IPS-18a (cell line): Measurements from ENCODE around the gene ECE1.

Experiments
- H3K27ac ChIP-seq: one replicate; pipeline ENCODE4 v1.5.1; 2013; ENCODE audit warnings: low read length
- H3K27me3 ChIP-seq: one replicate; pipeline ENCODE4 v1.6.1; 2013; ENCODE audit warnings: mild to moderate bottlenecking, low read length; ENCODE audit not compliant: control insufficient read depth, insufficient read depth
- H3K36me3 ChIP-seq: one replicate; pipeline ENCODE4 v1.6.1; 2013; ENCODE audit warnings: low read depth, low read length; ENCODE audit not compliant: control insufficient read depth
- H3K4me1 ChIP-seq: one replicate; pipeline ENCODE4 v1.6.1; 2013; ENCODE audit warnings: low read depth, low read length; ENCODE audit not compliant: control insufficient read depth
- H3K4me3 ChIP-seq: one replicate; pipeline ENCODE4 v1.5.1; 2013; ENCODE audit warnings: low read length
- H3K9ac ChIP-seq: one replicate; pipeline ENCODE4 v1.6.1; 2013; ENCODE audit warnings: mild to moderate bottlenecking, low read length, moderate library complexity
- H3K9me3 ChIP-seq: one replicate; pipeline ENCODE4 v1.6.1; 2013; ENCODE audit warnings: low read depth, low read length; ENCODE audit not compliant: control insufficient read depth

The ECE1 gene

DNA sequence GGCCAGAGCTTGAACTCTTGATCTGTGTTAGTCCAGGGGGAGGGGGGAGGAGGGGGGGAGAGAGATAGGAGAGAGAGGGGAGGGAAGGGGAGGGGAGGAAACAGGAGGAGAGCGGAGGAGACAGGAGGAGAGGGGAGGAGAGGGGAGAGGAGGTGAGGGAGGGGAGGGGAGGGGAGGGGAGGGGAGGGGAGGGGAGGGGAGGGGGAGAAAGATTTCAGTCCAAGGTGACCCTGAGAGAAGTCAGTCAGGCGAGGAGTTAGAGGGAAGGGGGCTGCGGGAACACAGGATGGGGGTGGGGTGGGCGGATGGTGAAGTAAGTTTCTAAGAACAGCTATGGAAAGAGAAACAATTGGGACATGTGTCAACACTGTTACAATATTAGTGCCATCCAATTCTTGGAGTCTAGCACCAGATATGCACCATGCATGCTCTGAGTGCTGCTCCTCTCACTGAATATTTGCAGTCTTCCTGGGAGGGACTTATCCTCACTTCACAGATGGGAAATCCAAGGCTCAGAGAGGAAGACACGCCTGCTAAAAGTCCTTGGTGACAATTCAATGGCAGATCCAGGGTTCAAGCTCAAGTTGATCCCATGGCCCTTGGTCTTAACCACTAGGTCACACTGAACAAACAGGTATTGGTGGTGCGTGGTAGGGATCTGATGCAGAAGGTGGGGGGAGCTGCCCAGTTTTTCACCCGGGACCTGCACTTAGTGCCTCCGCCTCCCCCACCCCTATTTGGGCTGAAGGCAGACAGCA, 42.5 kb upstream of the ECE1 start:
- Histone ChIP-seq H3K27me3 (no peaks in the 10 kb centered on the region), H3K9ac (no peak overlapping the region), H3K4me3 (no peak overlapping the region), H3K4me1 (peaks cover 27% of the 10 kb centered on the region), H3K9me3 (no peaks in the 10 kb centered on the region), H3K27ac (no peak overlapping the region), H3K36me3 (no peaks in the 10 kb centered on the region)

DNA sequence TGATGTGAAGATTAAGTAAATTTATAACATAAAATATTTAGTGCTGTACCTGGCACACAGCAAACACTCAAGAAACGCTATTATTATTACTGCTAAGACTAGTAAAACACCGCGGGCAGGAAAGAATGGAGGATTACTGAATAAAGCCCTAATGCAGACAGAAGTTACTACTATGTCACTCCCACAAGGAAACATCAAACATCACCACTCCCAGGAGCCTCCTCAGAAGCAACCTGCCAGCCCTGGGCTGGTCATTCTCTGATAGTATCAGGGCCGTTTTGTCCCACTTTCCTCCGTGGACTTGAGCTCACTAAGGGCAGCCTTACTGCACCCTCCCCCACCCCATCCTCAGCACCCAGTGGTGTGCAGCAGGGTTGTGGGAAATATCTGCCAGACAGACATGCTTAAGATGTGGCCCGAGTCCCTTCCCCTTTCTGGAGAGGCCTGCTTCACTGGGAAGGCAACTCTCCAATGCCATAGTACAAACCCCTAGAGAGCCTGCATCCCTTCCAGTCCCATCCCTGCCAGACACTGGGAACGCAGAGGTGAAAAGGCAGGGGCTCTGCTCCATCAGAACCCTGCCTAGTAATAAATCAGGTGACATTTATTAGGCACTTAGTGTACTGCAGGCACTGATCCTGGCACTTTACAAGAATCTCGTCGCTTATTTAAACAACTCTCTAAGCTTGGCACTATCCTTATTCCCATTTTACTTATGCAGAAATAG, 41.7 kb upstream of the ECE1 start:
- Histone ChIP-seq H3K9ac (no peak overlapping the region), H3K27ac (no peak overlapping the region), H3K27me3 (no peaks in the 10 kb centered on the region), H3K4me1 (peaks cover 32% of the 10 kb centered on the region), H3K36me3 (no peaks in the 10 kb centered on the region), H3K4me3 (no peak overlapping the region), H3K9me3 (no peaks in the 10 kb centered on the region)

DNA sequence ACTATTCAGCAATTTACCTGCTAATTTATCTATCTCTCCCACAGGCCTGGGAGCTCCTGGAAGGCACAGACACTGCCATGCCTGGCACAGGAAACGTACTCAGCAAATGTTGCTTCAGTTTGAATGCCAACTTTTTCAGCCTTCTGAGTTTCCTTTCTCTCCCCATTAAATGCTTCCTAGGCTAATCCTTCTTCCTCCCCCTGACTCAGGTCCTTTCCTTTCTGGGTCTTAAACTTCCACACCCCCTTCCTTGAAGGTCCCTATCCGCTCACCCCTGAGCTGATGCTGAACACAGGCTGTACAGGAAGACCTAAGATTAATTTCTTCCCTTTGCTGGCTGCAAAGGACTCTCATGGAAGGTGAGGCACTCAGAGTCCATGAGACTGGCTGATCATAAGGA, 40.3 kb upstream of the ECE1 start:
- Histone ChIP-seq H3K9ac (no peak overlapping the region), H3K36me3 (no peaks in the 10 kb centered on the region), H3K27me3 (no peaks in the 10 kb centered on the region), H3K9me3 (no peaks in the 10 kb centered on the region), H3K4me3 (no peak overlapping the region), H3K27ac (no peak overlapping the region), H3K4me1 (peaks cover 46% of the 10 kb centered on the region)

DNA sequence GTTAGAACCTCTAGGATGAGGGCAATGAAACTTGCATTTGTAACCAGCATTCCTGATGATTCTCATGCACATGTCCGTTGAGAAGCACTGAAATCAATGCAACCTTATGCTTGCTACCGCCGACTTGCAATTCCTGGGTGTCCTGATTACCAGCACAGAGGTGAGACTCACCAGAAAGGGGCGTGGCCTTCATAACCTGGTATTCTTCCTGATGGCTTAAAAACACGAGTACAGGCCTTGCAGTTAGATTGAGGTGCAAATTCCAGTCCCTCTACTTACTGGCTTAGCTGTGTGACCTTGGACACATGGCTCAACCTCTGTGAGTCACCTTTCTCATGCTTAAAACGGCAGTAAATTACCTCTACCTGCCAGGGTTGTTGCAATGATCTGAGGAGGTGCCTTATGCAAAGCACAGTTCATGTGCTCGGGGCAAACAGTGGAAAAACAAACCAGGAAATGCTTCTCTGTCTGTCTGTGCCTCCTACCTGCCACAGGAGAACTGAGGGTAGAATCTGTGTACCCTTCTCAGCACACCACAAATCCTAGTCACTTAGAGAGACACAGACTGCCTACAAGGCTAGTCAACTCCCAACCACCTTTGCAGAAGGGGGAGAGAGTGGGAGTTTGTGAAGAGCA, 39.1 kb upstream of the ECE1 start:
- no peak overlapping the region for H3K27ac ChIP-seq
- H3K9me3 ChIP-seq: no peaks in the 10 kb centered on the region
- H3K27me3 ChIP-seq: no peaks in the 10 kb centered on the region
- peaks cover 55% of the 10 kb centered on the region for H3K4me1 ChIP-seq
- no peaks in the 10 kb centered on the region for H3K36me3 ChIP-seq
- H3K9ac ChIP-seq: no peak overlapping the region
- no peak overlapping the region for H3K4me3 ChIP-seq

DNA sequence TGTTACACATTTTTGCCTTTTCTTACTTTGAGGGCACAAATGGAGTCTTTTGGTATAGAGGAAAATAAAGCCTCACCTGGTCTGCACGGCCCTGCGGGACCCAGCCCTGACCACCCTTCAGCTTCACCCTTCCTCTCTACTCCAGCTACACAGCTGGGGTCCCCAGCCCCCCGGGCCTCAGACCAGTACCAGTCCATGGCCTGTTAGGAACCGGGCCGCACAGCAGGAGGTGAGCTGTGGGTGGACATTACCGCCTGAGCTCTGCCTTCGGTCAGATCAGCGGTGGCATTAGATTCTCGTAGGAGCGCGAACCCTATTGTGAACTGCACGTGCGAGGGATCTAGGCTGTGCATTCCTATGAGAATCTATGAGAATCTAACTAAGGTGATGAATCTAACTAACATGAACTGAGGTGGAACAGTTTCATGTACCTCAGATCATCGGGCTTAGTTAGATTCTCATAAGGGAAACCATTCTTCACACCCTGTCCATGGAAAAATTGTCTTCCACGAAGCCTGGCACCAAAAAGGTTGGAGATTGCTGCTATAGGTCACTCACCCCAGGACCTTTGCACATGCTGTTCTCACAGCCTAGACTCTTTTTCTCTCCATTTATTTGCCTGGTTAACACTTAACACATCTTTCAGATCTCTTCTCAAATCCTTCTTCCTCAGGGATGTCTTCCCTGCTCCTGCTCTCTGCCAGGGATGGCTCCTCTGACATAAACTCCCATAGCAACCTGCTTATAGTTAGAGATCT, 37.5 kb upstream of the ECE1 start:
- Histone ChIP-seq H3K9ac (no peak overlapping the region), H3K27me3 (no peaks in the 10 kb centered on the region), H3K27ac (no peak overlapping the region), H3K9me3 (no peaks in the 10 kb centered on the region), H3K36me3 (no peaks in the 10 kb centered on the region), H3K4me3 (no peak overlapping the region), H3K4me1 (peaks cover 64% of the 10 kb centered on the region)

DNA sequence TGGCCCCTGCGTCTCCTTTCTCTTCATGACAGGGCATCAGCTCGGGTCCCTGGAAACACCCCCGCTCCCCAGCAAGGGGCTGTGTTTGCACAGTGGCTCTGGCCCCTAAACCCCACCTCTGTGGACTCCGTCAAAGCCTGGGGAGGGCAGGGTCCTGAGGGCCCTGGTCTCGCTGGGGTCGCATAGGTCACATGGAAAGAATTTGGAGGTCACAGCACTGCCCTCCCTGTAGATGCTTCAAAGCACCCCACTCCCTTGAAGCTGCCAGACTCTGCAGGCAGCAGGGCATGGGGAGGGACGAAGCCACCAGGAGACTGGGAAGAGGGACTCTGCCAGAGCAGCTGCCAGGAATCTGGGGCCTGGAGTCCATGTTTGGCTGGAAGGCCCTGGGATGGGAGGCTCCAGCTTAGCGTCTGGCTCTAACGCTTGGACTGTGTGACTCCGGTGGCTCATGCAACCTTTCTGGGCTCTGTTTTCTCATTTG, 36.6 kb upstream of the ECE1 start:
- no peaks in the 10 kb centered on the region for H3K27me3 ChIP-seq
- H3K4me3 ChIP-seq: no peak overlapping the region
- H3K4me1 ChIP-seq: peaks cover 67% of the 10 kb centered on the region
- no peaks in the 10 kb centered on the region for H3K36me3 ChIP-seq
- H3K9me3 ChIP-seq: no peaks in the 10 kb centered on the region
- H3K27ac ChIP-seq: no peak overlapping the region
- H3K9ac ChIP-seq: no peak overlapping the region

DNA sequence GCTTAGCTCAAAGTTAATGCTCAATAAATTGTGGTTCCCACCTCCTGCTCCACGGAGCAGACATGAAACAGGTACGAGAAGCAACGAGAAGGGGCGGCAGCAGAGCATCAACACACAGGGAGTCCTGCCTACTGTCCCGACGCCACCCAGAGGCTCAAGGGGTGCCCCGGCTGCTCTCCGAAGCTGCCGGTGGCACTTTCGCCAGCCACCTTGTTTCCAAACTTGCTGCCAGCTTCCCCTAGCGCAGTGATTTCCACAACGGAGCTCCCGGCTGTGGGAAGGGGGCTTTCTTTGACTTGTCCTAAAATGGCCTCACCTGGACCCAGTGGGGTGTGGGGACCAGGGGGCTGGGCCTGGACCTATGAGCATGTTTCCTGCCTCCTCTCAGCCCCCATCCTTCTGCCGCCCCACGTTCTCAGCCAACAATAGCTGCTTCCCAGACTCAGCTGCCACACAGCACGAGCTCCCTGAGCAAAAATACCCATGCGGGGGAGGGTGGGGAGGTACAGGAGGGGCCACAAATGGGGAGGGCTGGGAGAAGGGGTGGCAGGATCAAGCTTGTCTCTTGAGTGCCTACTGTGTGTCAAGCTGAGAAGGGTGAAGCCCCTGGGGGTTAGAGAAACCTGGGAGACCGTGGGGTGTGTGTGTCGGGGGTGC, 35.6 kb upstream of the ECE1 start:
- H3K36me3 ChIP-seq: no peaks in the 10 kb centered on the region
- no peak overlapping the region for H3K27ac ChIP-seq
- no peak overlapping the region for H3K4me3 ChIP-seq
- no peaks in the 10 kb centered on the region for H3K9me3 ChIP-seq
- no peaks in the 10 kb centered on the region for H3K27me3 ChIP-seq
- H3K4me1 ChIP-seq: peaks cover 70% of the 10 kb centered on the region
- no peak overlapping the region for H3K9ac ChIP-seq

DNA sequence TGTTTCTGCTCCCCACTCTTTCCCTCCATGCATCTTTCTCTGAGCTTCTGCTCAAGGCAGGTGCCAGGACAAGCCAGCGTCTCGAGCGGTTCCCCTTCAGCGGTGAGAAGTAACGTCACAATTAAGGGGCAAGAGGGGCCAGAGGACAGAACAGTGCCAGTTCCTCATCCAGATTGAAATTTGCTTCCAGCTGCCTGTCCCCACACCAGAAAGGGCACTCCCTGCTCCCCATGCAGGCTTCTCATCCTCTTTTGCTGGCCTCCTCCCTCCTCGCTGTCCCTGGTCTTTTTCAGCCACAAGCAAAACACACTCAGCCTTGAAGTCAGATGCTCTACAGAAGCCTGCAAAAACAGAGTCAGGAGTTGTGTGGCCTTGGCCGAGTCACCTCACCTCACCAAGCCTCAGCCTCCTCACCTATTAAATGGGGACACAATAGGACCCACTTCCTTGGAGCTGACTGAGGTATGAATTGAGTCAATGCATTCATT, 35.0 kb upstream of the ECE1 start:
- Histone ChIP-seq H3K4me1 (peaks cover 75% of the 10 kb centered on the region), H3K9ac (no peak overlapping the region), H3K4me3 (no peak overlapping the region)

DNA sequence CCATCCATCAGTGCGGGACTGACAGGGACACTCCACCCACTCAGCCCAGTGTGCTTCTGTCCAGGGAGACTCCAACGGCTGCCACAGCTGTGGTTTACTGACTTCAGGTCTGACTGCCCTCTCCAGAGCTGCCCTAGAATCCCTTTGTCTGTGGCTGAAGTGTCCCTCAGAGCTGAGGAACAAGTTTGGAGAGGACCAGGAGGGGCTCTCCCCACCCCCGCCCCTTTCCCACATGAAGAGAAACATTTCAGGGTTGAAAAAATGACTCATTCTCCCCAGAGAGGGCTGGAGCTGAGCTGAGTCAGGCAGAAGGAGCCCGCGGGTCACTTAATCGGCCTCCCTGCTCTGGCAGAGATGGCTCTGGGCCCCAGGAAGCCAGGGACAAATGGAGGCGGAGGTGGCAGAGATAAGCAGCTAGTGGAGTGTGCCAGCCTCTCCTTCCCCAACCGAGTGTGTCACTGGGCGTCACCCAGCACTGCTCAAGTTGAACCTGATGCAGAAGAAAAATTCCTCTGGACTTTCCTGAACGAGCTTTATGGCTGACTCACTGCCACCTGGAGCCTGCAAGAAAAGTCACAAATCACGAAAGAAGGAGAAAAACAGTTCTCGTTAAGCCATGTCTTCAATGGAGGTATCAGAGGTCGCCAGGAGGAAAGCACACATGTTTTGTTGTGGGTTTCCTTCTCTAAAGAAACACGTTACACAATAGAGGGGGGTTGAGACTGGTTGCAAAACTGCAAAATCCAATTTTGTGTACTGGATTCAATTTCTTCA, 34.3 kb upstream of the ECE1 start:
- peaks cover 73% of the 10 kb centered on the region for H3K4me1 ChIP-seq
- H3K36me3 ChIP-seq: no peaks in the 10 kb centered on the region
- no peaks in the 10 kb centered on the region for H3K9me3 ChIP-seq
- no peak overlapping the region for H3K27ac ChIP-seq
- H3K9ac ChIP-seq: no peak overlapping the region
- no peaks in the 10 kb centered on the region for H3K27me3 ChIP-seq
- H3K4me3 ChIP-seq: no peak overlapping the region

More for the DNA sequence above, 35.0 kb upstream of the ECE1 start:
- H3K9me3 ChIP-seq: no peaks in the 10 kb centered on the region
- no peaks in the 10 kb centered on the region for H3K36me3 ChIP-seq
- no peak overlapping the region for H3K27ac ChIP-seq
- H3K27me3 ChIP-seq: no peaks in the 10 kb centered on the region

DNA sequence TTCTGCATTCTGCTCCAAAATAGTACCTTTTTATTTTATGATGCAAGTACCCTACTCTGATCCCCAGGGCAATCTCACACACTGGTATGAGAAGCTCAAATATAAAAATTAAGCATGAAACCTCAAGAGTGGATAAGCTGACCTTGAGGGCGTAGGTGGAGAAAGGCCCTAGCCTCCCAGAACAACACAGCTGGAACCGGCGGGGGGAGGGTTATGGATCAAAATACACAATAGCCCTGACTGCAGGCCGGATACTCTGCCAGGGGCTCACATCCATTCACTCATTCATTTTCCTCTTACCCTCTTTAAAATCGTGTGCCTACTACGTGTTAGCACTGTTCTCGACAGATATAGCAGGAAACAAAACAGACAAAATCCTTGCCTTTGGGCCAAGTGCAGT, 32.8 kb upstream of the ECE1 start:
- Histone ChIP-seq H3K36me3 (no peaks in the 10 kb centered on the region), H3K9me3 (no peaks in the 10 kb centered on the region), H3K27me3 (no peaks in the 10 kb centered on the region), H3K4me3 (peak overlapping the region; percentile 28), H3K27ac (peak overlapping the region; percentile 55), H3K4me1 (peaks cover 69% of the 10 kb centered on the region), H3K9ac (peak overlapping the region; percentile 33)
